Body of pancreas (tissue), 4 donors: ENCODE measurements around the gene NPHP1. TPM values are rescaled to one million over a fixed set of nuclear protein-coding genes. Genes with fewer than 3 reads are reported as not detected.

ENCODE experiments used
- ATAC-seq: fragments of 150-250 bp; one replicate; pipeline ENCODE4 v1.9.1; 2016
- DNase-seq, 4 donors: peaks; one replicate each; pipeline ENCODE4 v3.0.0-alpha.2; 2019
- H3K27ac ChIP-seq, 4 donors: fragments of 200-600 bp; sonication (generic); 1 replicate in 3 of 4; 2 replicates in 1 of 4; pipeline versions ENCODE4 v1.5.1 to v1.6.1; 2016 to 2019; ENCODE audit warnings: mild to moderate bottlenecking in 1 of 4, mixed read lengths in 1 of 4, moderate library complexity in 1 of 4
- H3K27me3 ChIP-seq, 2 donors: fragments of 200-600 bp; sonication (generic); one replicate each; pipeline ENCODE4 v1.6.0; 2016; ENCODE audit warnings: mild to moderate bottlenecking in 1 of 2
- H3K36me3 ChIP-seq, 2 donors: fragments of 200-600 bp; sonication (generic); replicated peaks in 1 of 2; 2 replicates each; pipeline ENCODE4 v1.5.1; 2016; ENCODE audit warnings: low read depth in 2 of 2; ENCODE audit not compliant: insufficient read depth in 1 of 2
- H3K4me1 ChIP-seq: fragments of 200-600 bp; sonication (generic); one replicate; pipeline ENCODE4 v1.6.0; 2016
- H3K4me3 ChIP-seq, 2 donors: fragments of 200-600 bp; sonication (generic); 1 replicate in 1 of 2; 2 replicates in 1 of 2; pipeline ENCODE4 v1.5.1; 2016 to 2019
- H3K9me3 ChIP-seq, 3 donors: fragments of 200-600 bp; sonication (generic); 1 replicate in 2 of 3; 2 replicates in 1 of 3; pipeline ENCODE4 v1.5.1; 2016
- CTCF ChIP-seq, 7 experiments: fragments of 450-650 bp in 4 of 7; fragments of 200-600 bp in 3 of 7; sonication (generic) in 3 of 7; IDR thresholded peaks; one replicate each; pipeline ENCODE4 v1.5.1; 2016 to 2019; ENCODE audit warnings: antibody characterized with exemption in 7 of 7
- POLR2A ChIP-seq, 3 donors: fragments of 450-650 bp; IDR thresholded peaks; one replicate each; pipeline ENCODE4 v1.6.1; 2016; ENCODE audit warnings: antibody characterized with exemption in 3 of 3, mild to moderate bottlenecking in 2 of 3
- WGBS, 2 donors: methylation state at CpG; one replicate each; pipeline ENCODE4 v1.1.5; 2017; 5-methylcytosine and 5-hydroxymethylcytosine counted together
- intact Hi-C: fragments of 100-400 bp; cut with DNase I; formaldehyde crosslinking; loops from one replicate; pipeline ENCODE4 v1.15.1; 2023
- total RNA-seq, 2 donors: library from RNA; depleted of rRNA; stranded (reverse); fragments of >200 nt; gene quantifications; one replicate each; pipeline ENCODE4 v1.1.0, GENCODE V29; 2016

The NPHP1 gene
- total RNA-seq, 2 donors from 2014 or later: 1.3 to 3.6 TPM

GRCh38 chr2:110105608-110106467, 99.0 kb downstream of the NPHP1 start:
- TF ChIP-seq CTCF (IDR thresholded peaks at IDR 0.05): no peak
- peak in 1 of 3 donors; percentile 19 for TF ChIP-seq POLR2A (IDR thresholded peaks at IDR 0.05)
- H3K9me3 ChIP-seq: peaks cover 0 to 9% (median 0%) of the 10 kb centered on the region in 3 donors
- H3K4me3 ChIP-seq: no peak overlapping the region
- no peaks in the 10 kb centered on the region for H3K36me3 ChIP-seq
- H3K4me1 ChIP-seq: peaks cover 39% of the 10 kb centered on the region
- 25 to 26% methylated on average over 8 of the region's 8 CpGs for whole genome bisulfite sequencing, 2 donors
- ATAC-seq: peak; percentile 57
- intact Hi-C loops: no loop called here
- no peaks in the 10 kb centered on the region for H3K27me3 ChIP-seq
- H3K27ac ChIP-seq: peak overlapping the region; percentile 33 to 82 (median 71)
- DNase-seq: peak in 2 of 4 donors; percentile 30 to 32

GRCh38 chr2:110105183-110105582, 99.6 kb downstream of the NPHP1 start:
- Histone ChIP-seq H3K27ac (peak overlapping the region in 3 of 4 donors; percentile 68 to 82 (median 74)), H3K4me3 (no peak overlapping the region), H3K36me3 (no peaks in the 10 kb centered on the region), H3K27me3 (no peaks in the 10 kb centered on the region), H3K9me3 (peaks cover 0 to 9% (median 0%) of the 10 kb centered on the region in 3 donors), H3K4me1 (peaks cover 45% of the 10 kb centered on the region)
- DNase-seq (no peak), ATAC-seq (no peak)
- no peak for TF ChIP-seq POLR2A (IDR thresholded peaks at IDR 0.05)
- TF ChIP-seq CTCF (IDR thresholded peaks at IDR 0.05): no peak
- WGBS, 2 donors: 66 to 69% methylated on average over 4 of the region's 4 CpGs
- intact Hi-C loops: no loop called here

- no peak for ATAC-seq
- peaks cover 0 to 9% (median 0%) of the 10 kb centered on the region in 3 donors for H3K9me3 ChIP-seq
- intact Hi-C loops: no loop called here
- DNase-seq: no peak
- whole genome bisulfite sequencing, 2 donors: 80 to 82% methylated on average over 8 to 10 of the region's 10 CpGs
- H3K36me3 ChIP-seq: no peaks in the 10 kb centered on the region
- peaks cover 50% of the 10 kb centered on the region for H3K4me1 ChIP-seq
- H3K4me3 ChIP-seq: no peak overlapping the region
- H3K27ac ChIP-seq: peak overlapping the region in 3 of 4 donors; percentile 74 to 88 (median 82)
- TF ChIP-seq CTCF (IDR thresholded peaks at IDR 0.05): no peak
- TF ChIP-seq POLR2A (IDR thresholded peaks at IDR 0.05): no peak
- no peaks in the 10 kb centered on the region for H3K27me3 ChIP-seq
Measured at GRCh38 chr2:110104025-110104771, 100.6 kb downstream of the NPHP1 start.

GRCh38 chr2:110103061-110103961, 101.5 kb downstream of the NPHP1 start:
- H3K27ac ChIP-seq: peak overlapping the region in 3 of 4 donors; percentile 80 to 88 (median 82)
- no peaks in the 10 kb centered on the region for H3K27me3 ChIP-seq
- ATAC-seq (no peak), DNase-seq (no peak)
- intact Hi-C loops: no loop called here
- H3K36me3 ChIP-seq: no peaks in the 10 kb centered on the region
- peaks cover 0 to 9% (median 0%) of the 10 kb centered on the region in 3 donors for H3K9me3 ChIP-seq
- TF ChIP-seq CTCF (IDR thresholded peaks at IDR 0.05): no peak
- H3K4me1 ChIP-seq: peaks cover 56% of the 10 kb centered on the region
- 70 to 73% methylated on average over 10 to 18 of the region's 20 CpGs for WGBS, 2 donors
- no peak overlapping the region for H3K4me3 ChIP-seq
